Thymus (tissue), 11 donors: ENCODE results near the gene TNFAIP8. TPM values are rescaled to one million over a fixed set of nuclear protein-coding genes. Genes with fewer than 3 reads are reported as not detected.
"Not testable (repeated sequence)": the region's sequence is repeated elsewhere in the genome, so short reads cannot be mapped to it uniquely, and the experiment has no call there.

ENCODE experiments used
- DNase-seq, 9 donors: peaks; one replicate each; pipeline ENCODE4 v3.0.0-alpha.2; 2013; ENCODE audit warnings: low spot score in 9 of 9, low read depth in 6 of 9, missing footprints in 1 of 9
- H3K27ac ChIP-seq, 2 donors: one replicate each; pipeline ENCODE4 v1.5.1; 2013; ENCODE audit warnings: control low read depth in 1 of 2, low read depth in 1 of 2, low read length in 1 of 2, mild to moderate bottlenecking in 1 of 2, moderate library complexity in 1 of 2
- H3K27me3 ChIP-seq, 2 donors: one replicate each; pipeline ENCODE4 v1.5.1; 2013; ENCODE audit warnings: low read length in 1 of 2; ENCODE audit not compliant: control insufficient read depth in 2 of 2, insufficient read depth in 1 of 2
- H3K36me3 ChIP-seq, 2 donors: one replicate each; pipeline ENCODE4 v1.5.1; 2013; ENCODE audit warnings: low read length in 1 of 2, mild to moderate bottlenecking in 1 of 2, moderate library complexity in 1 of 2; ENCODE audit not compliant: control insufficient read depth in 2 of 2, insufficient read depth in 2 of 2
- H3K4me1 ChIP-seq, 2 donors: one replicate each; pipeline ENCODE4 v1.5.1; 2013; ENCODE audit warnings: low read length in 2 of 2; ENCODE audit not compliant: control insufficient read depth in 2 of 2, insufficient read depth in 2 of 2
- H3K4me3 ChIP-seq, 2 donors: one replicate each; pipeline ENCODE4 v1.5.1; 2013; ENCODE audit warnings: low read length in 2 of 2, control low read depth in 1 of 2, mild to moderate bottlenecking in 1 of 2
- H3K9me3 ChIP-seq, 2 donors: one replicate each; pipeline ENCODE4 v1.5.1; 2013; ENCODE audit warnings: low read length in 1 of 2, mild to moderate bottlenecking in 1 of 2; ENCODE audit not compliant: control insufficient read depth in 2 of 2, insufficient read depth in 1 of 2
- WGBS: extraction: QIAGEN DNeasy Blood & Tissue Kit; methylation state at CpG from one replicate; pipeline ENCODE4 v1.1.7; 2013; 5-methylcytosine and 5-hydroxymethylcytosine counted together
- polyA plus RNA-seq: library from polyadenylated mRNA; stranded (reverse); fragments of 200-250 nt; gene quantifications from one replicate; pipeline ENCODE4 v1.2.3, GENCODE V29; 2013
- total RNA-seq: library from RNA; stranded (reverse); fragments of 120-200 nt; gene quantifications from one replicate; pipeline ENCODE4 v1.2.4, GENCODE V29; 2013
- donor health status: healthy.

Gene TNFAIP8
- total and polyA plus RNA-seq, 2 donors = 94.1 to 119 TPM

DNA sequence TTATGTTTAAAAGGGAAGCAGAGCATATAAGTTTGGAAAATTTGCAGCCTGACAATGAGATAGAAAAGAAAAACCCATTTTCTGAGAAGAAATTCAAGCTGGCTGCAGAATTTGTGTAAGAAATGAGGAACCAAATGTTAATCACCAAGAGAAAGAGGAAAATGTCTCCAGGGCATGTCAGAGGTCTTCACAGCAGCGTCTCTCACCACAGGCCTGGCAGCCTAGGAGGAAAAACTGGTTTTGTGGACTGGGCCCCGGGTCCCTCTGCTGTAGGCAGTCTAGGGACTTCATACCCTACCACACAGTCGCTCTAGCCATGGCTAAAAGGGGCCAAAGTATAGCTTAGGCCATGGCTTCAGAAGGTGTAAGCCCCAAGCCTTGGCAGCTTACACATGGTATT, 64.3 kb downstream of the TNFAIP8 start:
- Histone ChIP-seq H3K27me3 (no peaks in the 10 kb centered on the region), H3K36me3 (no peaks in the 10 kb centered on the region), H3K4me3 (no peak overlapping the region), H3K27ac (peak overlapping the region in 1 of 2 donors; percentile 53), H3K9me3 (no peaks in the 10 kb centered on the region), H3K4me1 (peaks cover 0 to 5% of the 10 kb centered on the region in 2 donors)
- no peak for DNase-seq
- 53% methylated on average over 3 of the region's 3 CpGs for WGBS

DNA sequence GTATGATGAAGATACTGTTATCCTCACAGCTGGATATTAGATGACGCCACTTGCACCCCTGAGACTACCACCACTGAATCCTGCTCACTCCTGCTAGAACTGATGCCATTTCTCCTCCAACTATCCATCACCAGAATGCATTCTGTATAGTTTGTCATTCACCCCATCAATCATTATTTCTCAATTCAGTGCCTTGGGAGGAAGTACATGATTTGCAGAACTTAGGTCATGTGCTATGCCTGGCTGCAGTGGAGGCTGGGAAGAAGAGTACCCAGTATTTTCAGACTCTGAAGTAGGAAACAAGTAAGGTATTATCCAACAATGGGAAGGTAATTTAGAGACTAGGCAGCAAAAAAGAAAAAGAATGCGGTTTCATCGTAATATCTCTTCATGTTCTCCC, 70.2 kb downstream of the TNFAIP8 start:
- 98% methylated on average over 3 of the region's 3 CpGs for WGBS
- Histone ChIP-seq H3K4me3 (no peak overlapping the region), H3K9me3 (no peaks in the 10 kb centered on the region), H3K36me3 (no peaks in the 10 kb centered on the region), H3K27me3 (no peaks in the 10 kb centered on the region), H3K4me1 (no peaks in the 10 kb centered on the region), H3K27ac (no peak overlapping the region)
- DNase-seq = no peak

- Histone ChIP-seq H3K36me3 (no peaks in the 10 kb centered on the region), H3K4me3 (no peak overlapping the region), H3K27me3 (no peaks in the 10 kb centered on the region), H3K27ac (no peak overlapping the region), H3K9me3 (no peaks in the 10 kb centered on the region), H3K4me1 (no peaks in the 10 kb centered on the region)
- no peak for DNase-seq
- WGBS = 94% methylated on average over 2 of the region's 2 CpGs
Observed at GRCh38 chr5:119427060-119427459, 71.2 kb downstream of the TNFAIP8 start.

DNA sequence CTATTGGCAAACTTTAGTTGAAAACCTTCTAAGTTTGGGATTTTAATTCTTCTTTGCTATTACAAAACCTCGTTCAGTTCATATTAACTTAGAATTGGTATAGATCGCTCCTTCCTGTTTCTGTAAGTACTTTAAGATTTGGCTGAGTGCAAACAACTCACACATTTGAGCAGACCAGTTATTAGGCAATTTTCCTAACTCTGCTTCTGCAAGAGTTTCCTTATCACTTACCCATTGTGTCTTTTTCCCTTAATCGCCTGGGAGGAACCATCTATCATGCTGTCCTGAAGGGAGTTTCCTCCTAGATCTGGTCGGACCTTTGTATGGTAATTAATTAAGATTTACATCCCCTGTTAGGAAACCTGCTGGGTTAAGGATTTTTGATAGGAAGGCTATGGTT, 71.8 kb downstream of the TNFAIP8 start:
- H3K9me3 ChIP-seq, DNase-seq, H3K4me3 ChIP-seq, H3K27ac ChIP-seq, H3K4me1 ChIP-seq, H3K27me3 ChIP-seq, H3K36me3 ChIP-seq: not testable (repeated sequence)
- 75% methylated on average over 4 of the region's 4 CpGs for whole genome bisulfite sequencing

- not testable (repeated sequence) for H3K27me3 ChIP-seq, H3K9me3 ChIP-seq, DNase-seq, H3K4me3 ChIP-seq, H3K4me1 ChIP-seq, H3K27ac ChIP-seq, H3K36me3 ChIP-seq
- WGBS = 88% methylated on average over 1 of the region's 1 CpG
Observed at GRCh38 chr5:119428166-119428565, 72.3 kb downstream of the TNFAIP8 start.

- H3K4me1 ChIP-seq, DNase-seq, H3K27me3 ChIP-seq, H3K9me3 ChIP-seq, H3K4me3 ChIP-seq, H3K27ac ChIP-seq, H3K36me3 ChIP-seq: not testable (repeated sequence)
- 80% methylated on average over 3 of the region's 3 CpGs for whole genome bisulfite sequencing
Observed at GRCh38 chr5:119428574-119428973, 72.8 kb downstream of the TNFAIP8 start.

GRCh38 chr5:119432674-119433237, 76.9 kb downstream of the TNFAIP8 start:
- H3K27me3 ChIP-seq, DNase-seq, H3K9me3 ChIP-seq, H3K4me3 ChIP-seq, H3K4me1 ChIP-seq, H3K27ac ChIP-seq, H3K36me3 ChIP-seq: not testable (repeated sequence)
- 91% methylated on average over 10 of the region's 10 CpGs for WGBS

- 38% methylated on average over 8 of the region's 8 CpGs for WGBS
Observed at GRCh38 chr5:119435436-119436132, 79.8 kb downstream of the TNFAIP8 start.

GRCh38 chr5:119437785-119438586, 82.2 kb downstream of the TNFAIP8 start:
- H3K36me3 ChIP-seq, H3K27ac ChIP-seq, DNase-seq, H3K9me3 ChIP-seq, H3K27me3 ChIP-seq, H3K4me1 ChIP-seq, H3K4me3 ChIP-seq: not testable (repeated sequence)
- WGBS = 55% methylated on average over 3 of the region's 3 CpGs

More at GRCh38 chr5:119435436-119436132, 79.8 kb downstream of the TNFAIP8 start:
- Histone ChIP-seq H3K4me3 (no peak overlapping the region), H3K36me3 (no peaks in the 10 kb centered on the region), H3K9me3 (peaks cover 0 to 9% of the 10 kb centered on the region in 2 donors), H3K27me3 (no peaks in the 10 kb centered on the region), H3K27ac (no peak overlapping the region), H3K4me1 (peaks cover 0 to 3% of the 10 kb centered on the region in 2 donors)
- DNase-seq = peak; percentile 46 to 86 (median 70)
